ENCODE data around the gene PLEKHG1.
A peak's percentile ranks its signal among the peaks of the same experiment; 100 is the strongest.

PLEKHG1 gene

DNA sequence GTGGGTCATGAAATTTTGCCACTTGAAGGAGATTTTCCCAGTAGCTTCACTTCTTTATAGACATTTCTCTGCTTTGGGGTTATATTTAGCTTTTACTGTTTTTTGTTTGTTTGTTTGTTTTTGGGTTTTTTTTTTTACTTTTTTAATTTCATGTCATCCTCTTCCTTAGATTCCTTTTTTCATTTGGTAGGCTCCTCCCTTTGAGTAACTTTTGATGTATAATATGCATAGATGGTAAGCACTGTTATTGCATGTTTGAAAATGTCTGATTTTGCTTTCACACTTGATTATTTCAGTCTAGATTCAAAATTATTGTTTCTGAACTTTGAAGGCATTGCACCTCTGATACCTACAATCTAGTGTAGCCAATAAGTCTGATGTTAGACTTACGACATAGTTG lies 37.6 kb downstream of the PLEKHG1 start:
- Histone ChIP-seq H3K4me2 (ENCODE audit: low read length) (peak overlapping the region; percentile 87), H2AFZ (ENCODE audit: low read length) (no peak overlapping the region), H3K9me2 (ENCODE audit: low read depth, low read length) (no peaks in the 10 kb centered on the region), H3K9ac (ENCODE audit: low read length) (peak overlapping the region; percentile 79; the same call in 1 of the 2 replicates), H3K4me1 (ENCODE audit: insufficient read depth, low read length, severe bottlenecking) (peaks cover 100% of the 10 kb centered on the region), H3F3A (ENCODE audit: insufficient read depth, low read length) (peaks cover 4% of the 10 kb centered on the region; the same call in 1 of the 2 replicates), H3K9me3 (ENCODE audit: low read length) (no peaks in the 10 kb centered on the region), H3K4me3 (ENCODE audit: low read depth, low read length, poor library complexity, severe bottlenecking) (peak overlapping the region; percentile 70), H3K27ac (ENCODE audit: low read depth, low read length, poor library complexity, severe bottlenecking) (peak overlapping the region; percentile 94), H3K79me2 (ENCODE audit: insufficient read depth, low read length) (peaks cover 99% of the 10 kb centered on the region), H3K36me3 (ENCODE audit: insufficient read depth, low read length) (peaks cover 33% of the 10 kb centered on the region; the same call in 1 of the 2 replicates), H3K27me3 (ENCODE audit: insufficient read depth, low read length) (no peaks in the 10 kb centered on the region), H4K20me1 (ENCODE audit: insufficient read depth, low read length) (no peaks in the 10 kb centered on the region)
- TF ChIP-seq, protein P1, sequence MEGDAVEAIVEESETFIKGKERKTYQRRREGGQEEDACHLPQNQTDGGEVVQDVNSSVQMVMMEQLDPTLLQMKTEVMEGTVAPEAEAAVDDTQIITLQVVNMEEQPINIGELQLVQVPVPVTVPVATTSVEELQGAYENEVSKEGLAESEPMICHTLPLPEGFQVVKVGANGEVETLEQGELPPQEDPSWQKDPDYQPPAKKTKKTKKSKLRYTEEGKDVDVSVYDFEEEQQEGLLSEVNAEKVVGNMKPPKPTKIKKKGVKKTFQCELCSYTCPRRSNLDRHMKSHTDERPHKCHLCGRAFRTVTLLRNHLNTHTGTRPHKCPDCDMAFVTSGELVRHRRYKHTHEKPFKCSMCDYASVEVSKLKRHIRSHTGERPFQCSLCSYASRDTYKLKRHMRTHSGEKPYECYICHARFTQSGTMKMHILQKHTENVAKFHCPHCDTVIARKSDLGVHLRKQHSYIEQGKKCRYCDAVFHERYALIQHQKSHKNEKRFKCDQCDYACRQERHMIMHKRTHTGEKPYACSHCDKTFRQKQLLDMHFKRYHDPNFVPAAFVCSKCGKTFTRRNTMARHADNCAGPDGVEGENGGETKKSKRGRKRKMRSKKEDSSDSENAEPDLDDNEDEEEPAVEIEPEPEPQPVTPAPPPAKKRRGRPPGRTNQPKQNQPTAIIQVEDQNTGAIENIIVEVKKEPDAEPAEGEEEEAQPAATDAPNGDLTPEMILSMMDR (IDR thresholded peaks at IDR 0.05; ENCODE audit: low read length): no peak
- no peak for TF ChIP-seq EZH2 (IDR thresholded peaks at IDR 0.05; ENCODE audit: borderline replicate concordance, low read length)

DNA sequence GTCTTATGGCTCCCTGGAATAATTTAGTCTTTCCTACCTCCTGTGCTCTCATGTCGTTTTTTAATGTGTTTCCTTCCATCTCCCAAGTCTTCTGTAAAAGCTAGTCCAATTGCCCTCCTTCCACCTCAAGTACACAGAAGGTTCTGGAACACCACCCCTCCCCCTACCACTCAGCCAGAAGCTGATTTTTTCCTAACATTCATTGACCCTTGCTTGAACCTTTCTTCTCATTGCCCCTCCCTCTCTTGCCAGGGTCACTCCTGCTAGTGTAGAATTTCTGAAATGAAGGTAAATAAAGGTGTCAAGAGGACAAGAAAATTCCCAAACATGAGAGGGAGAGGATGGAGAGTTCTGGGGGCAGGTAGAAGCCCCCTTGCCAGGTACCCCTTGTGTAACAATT lies 38.6 kb downstream of the PLEKHG1 start:
- Histone ChIP-seq H3K27me3 (ENCODE audit: insufficient read depth, low read length) (no peaks in the 10 kb centered on the region), H3K36me3 (ENCODE audit: insufficient read depth, low read length) (peaks cover 43% of the 10 kb centered on the region; the same call in 1 of the 2 replicates), H3K27ac (ENCODE audit: low read depth, low read length, poor library complexity, severe bottlenecking) (peak overlapping the region; percentile 94), H3K4me3 (ENCODE audit: low read depth, low read length, poor library complexity, severe bottlenecking) (no peak overlapping the region), H3K79me2 (ENCODE audit: insufficient read depth, low read length) (peaks cover 99% of the 10 kb centered on the region), H4K20me1 (ENCODE audit: insufficient read depth, low read length) (no peaks in the 10 kb centered on the region), H3K9me2 (ENCODE audit: low read depth, low read length) (no peaks in the 10 kb centered on the region), H3K9ac (ENCODE audit: low read length) (no peak overlapping the region), H3K4me2 (ENCODE audit: low read length) (peak overlapping the region; percentile 87; the same call in 1 of the 2 replicates), H3K4me1 (ENCODE audit: insufficient read depth, low read length, severe bottlenecking) (peaks cover 100% of the 10 kb centered on the region), H3F3A (ENCODE audit: insufficient read depth, low read length) (peaks cover 4% of the 10 kb centered on the region; the same call in 1 of the 2 replicates), H2AFZ (ENCODE audit: low read length) (no peak overlapping the region), H3K9me3 (ENCODE audit: low read length) (no peaks in the 10 kb centered on the region)
- TF ChIP-seq, protein P1 (IDR thresholded peaks at IDR 0.05; ENCODE audit: low read length): no peak
- no peak for TF ChIP-seq EZH2 (IDR thresholded peaks at IDR 0.05; ENCODE audit: borderline replicate concordance, low read length)

DNA sequence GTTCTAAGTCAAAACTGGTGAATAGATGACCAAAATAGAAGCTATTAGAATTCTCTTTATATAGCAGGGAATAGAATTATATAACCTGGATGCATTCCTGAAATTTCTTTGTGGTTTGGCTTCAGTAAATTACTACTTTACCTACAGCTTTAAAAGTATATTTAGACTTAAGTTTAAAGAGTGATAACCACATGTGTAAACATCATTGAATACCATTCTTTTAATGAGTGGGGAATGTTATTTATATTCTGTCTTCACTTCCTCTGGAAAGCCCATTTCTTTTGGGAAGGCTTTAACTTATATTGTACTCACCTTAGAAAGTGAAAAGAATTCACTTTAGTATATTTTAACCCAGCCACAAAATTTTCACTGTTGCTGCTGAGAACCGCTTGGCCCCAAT lies 39.1 kb downstream of the PLEKHG1 start:
- peaks cover 4% of the 10 kb centered on the region; the same call in 1 of the 2 replicates for H3F3A ChIP-seq (ENCODE audit: insufficient read depth, low read length)
- H4K20me1 ChIP-seq (ENCODE audit: insufficient read depth, low read length): no peaks in the 10 kb centered on the region
- H3K79me2 ChIP-seq (ENCODE audit: insufficient read depth, low read length): peaks cover 99% of the 10 kb centered on the region
- H3K27ac ChIP-seq (ENCODE audit: low read depth, low read length, poor library complexity, severe bottlenecking): peak overlapping the region; percentile 94
- no peaks in the 10 kb centered on the region for H3K9me2 ChIP-seq (ENCODE audit: low read depth, low read length)
- H3K36me3 ChIP-seq (ENCODE audit: insufficient read depth, low read length): peaks cover 48% of the 10 kb centered on the region; the same call in 1 of the 2 replicates
- no peak overlapping the region for H2AFZ ChIP-seq (ENCODE audit: low read length)
- no peaks in the 10 kb centered on the region for H3K9me3 ChIP-seq (ENCODE audit: low read length)
- H3K4me1 ChIP-seq (ENCODE audit: insufficient read depth, low read length, severe bottlenecking): peaks cover 100% of the 10 kb centered on the region
- no peak for TF ChIP-seq EZH2 (IDR thresholded peaks at IDR 0.05; ENCODE audit: borderline replicate concordance, low read length)
- TF ChIP-seq, protein P1 (IDR thresholded peaks at IDR 0.05; ENCODE audit: low read length): no peak
- no peak overlapping the region for H3K9ac ChIP-seq (ENCODE audit: low read length)
- H3K4me2 ChIP-seq (ENCODE audit: low read length): no peak overlapping the region
- H3K27me3 ChIP-seq (ENCODE audit: insufficient read depth, low read length): no peaks in the 10 kb centered on the region
- no peak overlapping the region for H3K4me3 ChIP-seq (ENCODE audit: low read depth, low read length, poor library complexity, severe bottlenecking)
